GM23248 (cell line): ENCODE data around the gene BEX4. TPM values are rescaled to one million over a fixed set of nuclear protein-coding genes. Genes with fewer than 3 reads are reported as not detected.
"Not testable (repeated sequence)": the region's sequence is repeated elsewhere in the genome, so short reads cannot be mapped to it uniquely, and the experiment has no call there.

ENCODE experiments used
- DNase-seq: peaks from one replicate; pipeline ENCODE4 v3.0.0-alpha.2; 2015
- H2AFZ ChIP-seq: fragments of 200-600 bp; sonication (generic); 2 replicates; pipeline ENCODE4 v1.6.1; 2016; ENCODE audit warnings: antibody characterized with exemption
- H3F3A ChIP-seq: fragments of 200-600 bp; sonication (generic); 2 replicates; pipeline ENCODE4 v1.6.1; 2016; ENCODE audit warnings: mild to moderate bottlenecking, antibody characterized with exemption, mixed run types; ENCODE audit not compliant: insufficient read depth
- H3K27ac ChIP-seq: fragments of 200-600 bp; sonication (generic); 2 replicates; pipeline ENCODE4 v1.5.1; 2016; ENCODE audit warnings: mild to moderate bottlenecking
- H3K27me3 ChIP-seq: fragments of 200-600 bp; sonication (generic); replicated peaks from 2 replicates; pipeline ENCODE4 v1.6.1; 2016; ENCODE audit warnings: mild to moderate bottlenecking; ENCODE audit not compliant: insufficient read depth
- H3K36me3 ChIP-seq: fragments of 200-600 bp; sonication (generic); 2 replicates; pipeline ENCODE4 v1.6.1; 2016; ENCODE audit warnings: low read depth, mild to moderate bottlenecking
- H3K4me1 ChIP-seq: fragments of 200-600 bp; sonication (generic); 2 replicates; pipeline ENCODE4 v1.6.1; 2016; ENCODE audit warnings: mild to moderate bottlenecking; ENCODE audit not compliant: insufficient read depth
- H3K4me2 ChIP-seq: fragments of 200-600 bp; sonication (generic); one replicate; pipeline ENCODE4 v1.6.1; 2016; ENCODE audit warnings: mild to moderate bottlenecking; ENCODE audit not compliant: unreplicated experiment
- H3K4me3 ChIP-seq: fragments of 200-600 bp; sonication (generic); 2 replicates; pipeline ENCODE4 v1.5.1; 2016; ENCODE audit warnings: mild to moderate bottlenecking
- H3K79me2 ChIP-seq: fragments of 200-600 bp; sonication (generic); 2 replicates; pipeline ENCODE4 v1.6.1; 2016; ENCODE audit warnings: mild to moderate bottlenecking; ENCODE audit not compliant: insufficient read depth
- H3K9ac ChIP-seq: fragments of 200-600 bp; sonication (generic); 2 replicates; pipeline ENCODE4 v1.6.1; 2016; ENCODE audit warnings: mild to moderate bottlenecking
- H3K9me2 ChIP-seq: fragments of 200-600 bp; sonication (generic); 2 replicates; pipeline ENCODE4 v1.6.1; 2016; ENCODE audit warnings: mixed run types, mild to moderate bottlenecking, moderate library complexity; ENCODE audit not compliant: insufficient read depth
- H3K9me3 ChIP-seq: fragments of 200-600 bp; sonication (generic); one replicate; pipeline ENCODE4 v1.6.1; 2017; ENCODE audit warnings: low read depth
- H4K20me1 ChIP-seq: fragments of 200-600 bp; sonication (generic); 2 replicates; pipeline ENCODE4 v1.6.0; 2016; ENCODE audit not compliant: insufficient read depth
- EZH2 ChIP-seq: fragments of 200-600 bp; sonication (generic); IDR thresholded peaks from 2 replicates; pipeline ENCODE4 v1.6.1; 2018; ENCODE audit warnings: antibody characterized with exemption, mild to moderate bottlenecking; ENCODE audit not compliant: insufficient read depth, poor library complexity, severe bottlenecking
- EZH2phosphoT487 ChIP-seq: fragments of 200-600 bp; sonication (generic); IDR thresholded peaks from 2 replicates; pipeline ENCODE4 v1.6.1; 2018; ENCODE audit warnings: antibody characterized with exemption, moderate library complexity, mild to moderate bottlenecking, low read depth; ENCODE audit not compliant: insufficient read depth
- WGBS, 2 experiments: methylation state at CpG; one replicate each; pipeline ENCODE4 v1.1.6; 2015 to 2017; ENCODE audit warnings: low lambda C conversion rate in 2 of 2, low coverage in 1 of 2; ENCODE audit errors: missing lambda C conversion rate in 2 of 2; 5-methylcytosine and 5-hydroxymethylcytosine counted together
- in situ Hi-C: fragments of 300-500 bp; cut with MboI; formaldehyde crosslinking; loops from 2 replicates; pipeline ENCODE4 v1.15.0; 2020
- polyA plus RNA-seq: library from polyadenylated mRNA; unstranded; fragments of >200 nt; fragmentation: Nextera tagmentation; extraction: Ambion mirVana; gene quantifications from 2 replicates; pipeline ENCODE4 v1.2.1, GENCODE V29; 2016
- total RNA-seq: library from RNA; depleted of rRNA; stranded (reverse); fragments of >200 nt; shearing (Covaris generic); gene quantifications from 2 replicates; pipeline ENCODE4 v1.2.3, GENCODE V29; 2014; rRNA removed

The BEX4 gene
- 0.54 and 2.4 TPM in 2 replicates for total RNA-seq
- 2.4 TPM in 2 replicates for polyA plus RNA-seq

DNA sequence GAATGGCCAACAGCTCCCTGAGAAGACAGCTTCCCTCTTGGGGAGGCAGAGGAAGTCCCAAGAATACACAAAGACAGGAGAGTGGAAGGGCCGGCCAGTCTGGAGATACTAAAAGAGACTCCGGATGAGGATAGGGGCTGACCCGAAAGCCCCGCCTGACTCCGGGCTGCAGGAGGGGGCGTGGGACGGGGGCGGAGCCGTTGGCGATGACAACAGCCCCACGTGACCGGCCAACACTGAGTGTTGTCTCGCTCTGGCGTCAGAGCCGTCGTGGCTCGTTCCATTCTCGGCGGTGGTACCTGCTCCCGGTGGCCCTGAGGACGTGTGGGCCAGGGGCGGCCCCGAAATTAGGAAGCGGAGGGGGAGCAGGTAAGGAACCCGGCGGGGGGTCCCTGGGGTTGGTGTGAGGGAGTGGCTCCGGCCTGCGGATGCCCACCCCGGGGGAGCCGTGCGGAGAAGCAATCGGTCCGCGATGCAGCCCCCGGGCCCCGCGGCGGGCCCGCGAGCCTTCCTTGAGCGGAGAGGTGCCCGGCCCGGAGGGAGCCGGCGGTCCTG, at the start of gene BEX4:
BEX4 (plus strand) TSS at position 239 of the 555 bp plus-strand sequence. CDS start 1,046 bp downstream, outside the sequence.
- DNase-seq, result peak; percentile 71
- Histone ChIP-seq H4K20me1 (no peaks in the 10 kb centered on the region), H3K27me3 (no peaks in the 10 kb centered on the region), H3K79me2 (no peaks in the 10 kb centered on the region), H3K4me3 (peak within 1 kb of the TSS; percentile 65), H3K9me2 (no peaks in the 10 kb centered on the region), H3F3A (no peaks in the 10 kb centered on the region), H3K4me2 (peak within 1 kb of the TSS; percentile 45), H3K36me3 (no peaks in the 10 kb centered on the region), H3K9me3 (no peaks in the 10 kb centered on the region), H3K27ac (no peak within 1 kb of the TSS), H3K4me1 (no peaks in the 10 kb centered on the region), H2AFZ (peak within 1 kb of the TSS; percentile 76), H3K9ac (peak within 1 kb of the TSS; percentile 47)
- no peak for TF ChIP-seq EZH2phosphoT487
- TF ChIP-seq EZH2, result no peak
- 0 to 2% methylated on average over 6 to 25 of the region's 45 CpGs for WGBS, 2 experiments
- in situ Hi-C loops, result loop anchor here (25.0 kb wide), 1 partner anchor 247 kb away; no protein-coding TSS in a partner anchor

DNA sequence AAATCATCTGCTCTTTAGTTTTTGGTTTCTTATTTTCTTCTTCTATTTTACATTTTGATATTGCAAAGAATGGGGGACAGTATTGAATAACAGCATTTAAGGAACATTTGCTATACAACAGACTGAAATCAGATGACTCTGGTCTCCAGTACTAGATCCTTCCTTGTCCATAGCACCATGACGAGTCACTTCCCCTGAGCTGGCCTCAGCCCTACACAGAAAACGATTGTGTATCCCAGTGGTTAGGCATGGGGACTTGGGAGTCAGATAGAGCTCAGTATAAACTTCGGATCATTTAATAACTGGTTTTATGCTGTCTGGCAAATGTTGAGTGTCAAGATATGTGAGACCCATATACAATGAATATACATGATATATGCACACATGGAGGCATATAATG, 44.7 kb upstream of the BEX4 start:
- peak; percentile 45 for DNase-seq
- H3F3A ChIP-seq, result no peaks in the 10 kb centered on the region
- H3K9ac ChIP-seq, result no peak overlapping the region
- no peaks in the 10 kb centered on the region for H3K9me3 ChIP-seq
- WGBS, 2 experiments, result 57 to 63% methylated on average over 3 of the region's 3 CpGs
- no peak overlapping the region for H3K4me2 ChIP-seq
- TF ChIP-seq EZH2phosphoT487 (no peak), EZH2 (no peak)
- H3K27ac ChIP-seq, result no peak overlapping the region
- no peak overlapping the region for H3K4me3 ChIP-seq
- H3K9me2 ChIP-seq, result no peaks in the 10 kb centered on the region
- no peak overlapping the region for H2AFZ ChIP-seq
- in situ Hi-C loops, result loop anchor here (10.0 kb wide), 1 partner anchor 225 kb away; no protein-coding TSS in a partner anchor
- H4K20me1 ChIP-seq, result no peaks in the 10 kb centered on the region
- H3K4me1 ChIP-seq, result no peaks in the 10 kb centered on the region
- H3K36me3 ChIP-seq, result no peaks in the 10 kb centered on the region
- no peaks in the 10 kb centered on the region for H3K79me2 ChIP-seq
- no peaks in the 10 kb centered on the region for H3K27me3 ChIP-seq

GRCh38 chrX:103171353-103171752, 43.6 kb upstream of the BEX4 start:
- Histone ChIP-seq H3F3A (no peaks in the 10 kb centered on the region), H3K27ac (no peak overlapping the region), H3K4me2 (no peak overlapping the region), H3K9me2 (no peaks in the 10 kb centered on the region), H3K79me2 (no peaks in the 10 kb centered on the region), H3K4me3 (no peak overlapping the region), H3K27me3 (no peaks in the 10 kb centered on the region), H2AFZ (no peak overlapping the region), H3K9me3 (no peaks in the 10 kb centered on the region), H3K36me3 (no peaks in the 10 kb centered on the region), H3K9ac (no peak overlapping the region), H3K4me1 (no peaks in the 10 kb centered on the region), H4K20me1 (no peaks in the 10 kb centered on the region)
- in situ Hi-C loops, result loop anchor here (10.0 kb wide), 1 partner anchor 227 kb away; no protein-coding TSS in a partner anchor
- WGBS, 2 experiments, result 92 to 100% methylated on average over 2 of the region's 2 CpGs
- no peak for TF ChIP-seq EZH2phosphoT487
- DNase-seq, result no peak

DNA sequence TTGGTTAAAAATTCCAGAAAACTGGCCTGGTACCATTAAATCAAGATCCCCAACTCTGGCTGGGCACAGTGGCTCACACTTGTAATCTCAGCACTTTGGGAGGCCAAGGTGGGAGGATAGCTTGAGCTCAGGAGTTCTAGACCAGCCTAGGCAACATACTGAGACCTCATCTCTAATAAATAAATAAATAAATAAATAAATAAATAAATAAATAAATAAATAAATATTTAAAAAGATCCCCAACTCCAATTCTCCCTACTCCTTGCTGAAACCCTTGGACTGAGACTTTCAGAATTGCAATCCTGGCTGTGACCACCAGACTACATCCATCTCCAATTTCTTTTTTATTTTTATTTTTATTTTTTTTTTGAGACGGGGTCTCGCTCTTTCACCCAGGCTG, 39.7 kb upstream of the BEX4 start:
- H3K9ac ChIP-seq, H2AFZ ChIP-seq, H3K27me3 ChIP-seq, H3K79me2 ChIP-seq, H3K27ac ChIP-seq, H4K20me1 ChIP-seq, H3F3A ChIP-seq, H3K36me3 ChIP-seq, H3K9me2 ChIP-seq, H3K4me2 ChIP-seq, DNase-seq, H3K9me3 ChIP-seq, H3K4me3 ChIP-seq, H3K4me1 ChIP-seq: not testable (repeated sequence)
- in situ Hi-C loops, result loop anchor here (10.0 kb wide), 1 partner anchor 230 kb away; no protein-coding TSS in a partner anchor
- 97 to 100% methylated on average over 2 of the region's 2 CpGs for WGBS, 2 experiments
